ENCODE measurements around the gene BCS1L.

Gene BCS1L

GRCh38 chr2:218662377-218662776 is 2.9 kb downstream of the BCS1L start:
- no peak for DNase-seq (ENCODE audit: low spot score)

DNA sequence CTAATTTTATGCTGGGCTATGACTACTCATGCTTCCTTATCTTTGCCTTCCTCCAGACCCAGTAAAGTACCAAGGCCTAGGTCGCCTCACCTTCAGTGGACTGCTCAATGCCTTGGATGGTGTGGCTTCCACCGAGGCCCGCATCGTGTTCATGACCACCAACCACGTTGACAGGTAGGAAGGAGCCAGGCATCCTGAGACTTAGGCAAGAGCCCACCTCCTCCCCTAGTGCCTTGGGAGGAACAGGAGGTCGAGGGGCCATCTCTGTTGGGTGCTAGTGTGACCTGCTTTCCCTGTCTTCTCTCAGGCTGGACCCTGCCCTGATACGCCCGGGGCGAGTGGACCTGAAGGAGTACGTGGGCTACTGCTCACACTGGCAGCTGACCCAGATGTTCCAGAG is 3.3 kb downstream of the BCS1L start:
- DNase-seq (ENCODE audit: low spot score), result no peak

DNA sequence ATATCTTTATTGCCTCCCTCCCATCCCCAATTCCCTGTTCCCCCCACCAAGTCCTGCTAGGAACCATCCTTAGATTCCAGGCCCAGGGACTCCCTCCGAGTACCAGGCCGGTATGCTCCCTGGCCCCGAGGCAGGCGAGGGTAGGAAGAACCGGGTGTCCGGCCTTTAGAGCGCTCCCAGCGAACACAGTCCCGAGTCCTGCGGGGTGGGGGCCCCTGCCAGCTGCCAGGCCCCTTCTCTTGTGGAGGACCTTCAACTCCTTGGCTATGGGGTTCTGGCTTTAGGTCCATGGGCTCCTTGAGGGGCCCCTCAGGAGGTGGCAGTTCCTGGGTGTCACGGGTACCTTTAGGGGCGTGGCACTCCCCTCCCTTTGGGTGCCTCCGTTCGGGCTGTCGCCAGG is 4.4 kb downstream of the BCS1L start:
- no peak for DNase-seq (ENCODE audit: low spot score)

DNA sequence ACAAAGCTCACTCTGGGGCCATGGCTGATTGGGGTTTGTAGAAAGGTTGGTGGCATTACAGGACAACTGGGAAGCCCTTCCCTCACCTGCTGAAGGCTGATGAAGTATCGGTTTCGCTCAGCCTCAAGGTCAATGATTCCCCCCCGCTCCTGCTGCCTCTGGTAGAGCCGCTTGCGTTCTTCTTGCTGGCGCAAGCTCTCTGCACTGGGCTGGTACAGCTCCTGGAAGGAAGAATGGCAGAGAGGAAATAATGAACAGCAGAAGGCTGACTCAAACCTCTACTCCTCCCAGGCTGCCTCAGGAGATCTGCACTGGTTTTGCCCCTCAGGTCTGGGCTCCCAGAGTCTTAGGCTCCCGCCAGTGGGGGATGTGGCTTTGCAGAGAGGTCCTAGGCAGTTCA is 5.2 kb downstream of the BCS1L start:
- DNase-seq (ENCODE audit: low spot score), result no peak

DNA sequence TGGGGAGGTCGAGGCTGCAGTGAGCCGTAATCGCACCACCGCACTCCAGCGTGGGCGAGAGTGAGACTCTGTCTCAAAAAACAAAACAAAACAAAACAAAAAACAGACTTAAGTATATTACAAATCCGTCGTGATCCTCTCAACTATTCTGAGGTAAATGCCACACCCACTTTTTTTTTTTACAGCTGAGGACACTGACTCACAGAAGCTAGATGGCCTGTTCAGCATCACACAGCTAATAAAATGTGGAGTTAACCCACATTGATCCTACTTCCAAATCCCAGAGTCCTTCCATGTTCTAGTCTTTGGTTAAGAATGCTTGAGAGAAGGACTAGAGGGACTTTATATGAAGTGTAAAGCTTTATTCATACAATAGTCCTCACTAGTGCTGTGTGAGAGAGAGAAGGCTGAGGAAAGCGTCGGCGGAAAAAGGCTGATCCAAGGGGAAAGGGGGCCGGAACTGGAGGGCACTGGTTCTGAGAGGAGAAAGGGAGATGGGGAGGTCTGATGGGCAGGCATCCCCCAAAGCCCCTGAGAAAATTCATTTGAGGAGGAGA is 11.7 kb downstream of the BCS1L start:
- DNase-seq (ENCODE audit: low spot score), result peak; percentile 41

- peak; percentile 94 for DNase-seq (ENCODE audit: low spot score)
Measured at GRCh38 chr2:218671654-218672566, 12.4 kb downstream of the BCS1L start, which contains the start of the genes RNF25 and STK36. Gene RNF25, minus strand, starts transcription at chr2:218672002. Its CDS starts 32 bp downstream, at chr2:218671970. Gene STK36, plus strand, starts transcription at chr2:218672086. Its CDS starts 744 bp downstream, at chr2:218672830.

DNA sequence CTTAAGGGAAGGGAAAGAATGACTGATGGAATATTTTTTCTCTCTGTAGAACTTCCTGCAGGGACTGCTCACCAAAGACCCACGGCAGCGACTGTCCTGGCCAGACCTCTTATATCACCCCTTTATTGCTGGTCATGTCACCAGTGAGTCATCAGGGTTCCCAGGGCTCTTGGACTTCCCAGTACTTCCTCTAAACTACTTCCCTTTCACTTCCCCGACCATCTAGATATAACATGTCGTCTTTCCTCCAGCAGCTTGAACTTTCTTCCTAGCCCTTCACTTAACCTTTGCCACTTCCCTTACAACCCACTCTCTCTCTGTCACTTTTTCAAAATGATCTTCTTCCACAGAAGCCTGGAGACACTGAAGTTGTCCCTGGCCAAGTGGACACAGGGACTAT is 19.6 kb downstream of the BCS1L start:
- DNase-seq (ENCODE audit: low spot score), result no peak

- no peak for DNase-seq (ENCODE audit: low spot score)
Measured at GRCh38 chr2:218680061-218680460, 20.6 kb downstream of the BCS1L start.

GRCh38 chr2:218687400-218688060 is 28.0 kb downstream of the BCS1L start:
- DNase-seq (ENCODE audit: low spot score), result peak; percentile 82

DNA sequence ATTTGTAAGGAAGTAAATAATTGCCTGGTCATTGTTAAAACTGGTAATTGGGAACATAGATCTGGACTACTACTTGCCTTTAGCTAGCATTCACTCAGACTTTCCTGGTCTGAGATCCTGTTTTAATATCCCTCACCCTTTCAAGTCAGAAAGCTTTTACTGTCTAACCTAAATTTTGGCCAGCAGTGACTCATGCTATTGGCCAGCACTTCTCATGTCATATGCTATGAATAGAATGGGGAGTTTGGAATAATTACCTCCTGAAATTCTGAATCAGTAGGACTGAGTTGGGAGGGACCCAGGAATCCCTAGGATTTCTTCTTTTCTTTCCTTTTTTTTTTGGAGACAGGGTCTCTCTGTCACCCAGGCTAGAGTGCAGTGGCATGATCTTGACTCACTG is 31.8 kb downstream of the BCS1L start:
- no peak for DNase-seq (ENCODE audit: low spot score)

DNA sequence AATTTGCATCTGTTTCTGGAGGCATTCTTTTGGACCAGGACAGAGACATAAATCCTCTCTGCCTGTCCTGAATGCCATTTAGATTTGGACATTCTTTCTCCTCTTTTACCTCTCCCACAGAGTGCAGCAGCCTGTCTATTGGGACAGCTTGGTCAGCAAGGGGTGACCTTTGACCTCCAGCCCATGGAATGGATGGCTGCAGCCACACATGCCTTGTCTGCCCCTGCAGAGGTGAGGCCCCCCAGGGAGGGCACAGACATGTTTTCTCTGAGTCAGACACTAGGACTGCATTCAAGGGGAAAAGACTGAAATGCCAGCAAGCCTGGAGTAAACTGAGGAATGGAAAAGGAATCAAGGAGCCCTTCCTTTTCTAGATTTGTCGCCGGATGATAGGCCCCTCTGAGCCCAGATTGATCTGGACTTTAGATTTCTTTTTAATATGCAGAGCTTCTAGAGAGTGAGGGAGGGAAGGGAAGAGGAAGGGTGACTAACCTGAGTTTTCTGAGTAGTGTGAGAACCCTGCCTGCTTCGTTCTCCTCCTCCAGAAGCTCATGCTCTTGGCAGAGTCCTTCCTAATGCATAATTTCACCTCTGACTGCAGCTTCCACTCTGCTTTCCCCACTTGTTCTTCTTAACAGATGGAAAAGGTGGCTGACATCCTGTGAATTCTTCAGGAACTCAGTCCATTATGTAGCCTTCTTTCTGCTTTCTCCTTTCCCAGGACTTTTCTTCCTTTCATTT is 35.1 kb downstream of the BCS1L start:
- no peak for DNase-seq (ENCODE audit: low spot score)

DNA sequence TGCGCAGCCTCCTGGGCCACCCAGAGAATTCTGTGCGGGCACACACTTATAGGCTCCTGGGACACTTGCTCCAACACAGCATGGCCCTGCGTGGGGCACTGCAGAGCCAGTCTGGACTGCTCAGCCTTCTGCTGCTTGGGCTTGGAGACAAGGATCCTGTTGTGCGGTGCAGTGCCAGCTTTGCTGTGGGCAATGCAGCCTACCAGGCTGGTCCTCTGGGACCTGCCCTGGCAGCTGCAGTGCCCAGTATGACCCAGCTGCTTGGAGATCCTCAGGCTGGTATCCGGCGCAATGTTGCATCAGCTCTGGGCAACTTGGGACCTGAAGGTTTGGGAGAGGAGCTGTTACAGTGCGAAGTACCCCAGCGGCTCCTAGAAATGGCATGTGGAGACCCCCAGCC is 39.4 kb downstream of the BCS1L start:
- no peak for DNase-seq (ENCODE audit: low spot score)

- no peak for DNase-seq (ENCODE audit: low spot score)
Measured at GRCh38 chr2:218701806-218702205, 42.3 kb downstream of the BCS1L start.

DNA sequence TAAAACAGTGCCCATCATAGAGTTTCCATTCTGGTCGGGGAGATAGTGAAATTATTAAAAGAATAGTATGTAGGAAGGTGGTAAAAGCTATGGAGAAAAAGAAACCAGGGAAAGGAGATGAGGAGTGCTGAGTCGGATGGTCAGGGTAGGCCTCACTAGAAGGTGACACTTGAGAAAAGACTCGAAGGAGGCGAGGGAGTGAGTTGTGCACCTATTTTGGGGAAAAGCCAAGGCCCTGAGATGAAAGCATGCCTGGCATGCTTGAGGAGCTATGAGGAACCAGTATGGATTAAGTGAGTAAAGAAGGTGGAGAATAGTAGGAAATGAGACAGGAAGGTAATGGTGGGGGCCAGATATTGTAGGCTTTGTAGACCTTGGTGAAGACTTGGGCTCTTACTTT is 43.9 kb downstream of the BCS1L start:
- DNase-seq (ENCODE audit: low spot score), result no peak

DNA sequence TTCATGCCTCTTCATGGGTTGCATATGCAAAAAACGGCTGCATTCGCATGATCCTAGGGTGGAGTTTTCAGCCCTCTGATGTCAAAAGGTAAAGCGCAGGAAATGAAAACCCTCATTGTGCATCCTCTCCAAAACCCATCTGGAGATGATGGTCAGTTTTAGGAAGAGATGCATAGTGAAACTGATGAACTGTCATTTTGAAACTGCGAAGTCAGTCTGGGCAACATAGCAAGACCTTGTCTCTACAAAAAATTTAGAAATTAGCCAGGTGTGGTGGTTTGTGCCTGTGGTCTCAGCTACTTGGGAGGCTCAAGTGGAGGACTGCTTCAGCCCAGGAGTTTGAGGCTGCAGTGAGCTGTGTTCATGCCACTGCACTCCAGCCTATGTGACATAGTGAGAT is 48.6 kb downstream of the BCS1L start:
- DNase-seq (ENCODE audit: low spot score), result no peak

- no peak for DNase-seq (ENCODE audit: low spot score)
Measured at GRCh38 chr2:218709908-218710307, 50.4 kb downstream of the BCS1L start.

DNA sequence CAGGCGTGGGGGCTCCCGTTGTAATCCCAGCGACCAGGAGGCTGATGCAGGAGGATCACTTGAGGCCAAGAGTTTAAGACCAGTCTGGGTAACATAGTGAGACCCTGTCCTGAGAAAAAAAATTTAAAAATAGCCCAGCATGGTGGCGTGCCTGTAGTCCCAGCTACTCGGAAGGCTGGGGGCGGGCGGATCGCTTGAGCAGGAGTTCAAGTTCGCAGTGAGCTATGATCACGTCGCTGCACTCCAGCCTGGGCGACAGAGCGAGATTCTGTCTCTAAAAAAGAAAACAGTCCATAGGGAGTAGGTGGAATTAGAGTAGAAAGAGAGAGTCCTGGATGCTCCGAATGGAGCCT is 50.8 kb downstream of the BCS1L start:
- no peak for DNase-seq (ENCODE audit: low spot score)

GRCh38 chr2:218710687-218711549 is 51.4 kb downstream of the BCS1L start, which contains the start of gene TTLL4:
Gene TTLL4, plus strand, starts transcription at chr2:218710835. Its CDS starts 26,842 bp downstream, at chr2:218737677.
- peak; percentile 99 for DNase-seq (ENCODE audit: low spot score)

GRCh38 chr2:218711550-218711929 is 52.1 kb downstream of the BCS1L start:
- no peak for DNase-seq (ENCODE audit: low spot score)

All from COLO829 (cell line).